SK-N-SH (cell line): ENCODE data around the gene PLS3. TPM values are rescaled to one million over a fixed set of nuclear protein-coding genes. Genes with fewer than 3 reads are reported as not detected.
A peak's percentile ranks its signal among the peaks of the same experiment; 100 is the strongest.

Experiments used
- CTCF ChIA-PET: fragments of 300-600, 350-600 bp; formaldehyde crosslinking; extraction: SDS; loops from one replicate; lab custom pipeline; 2021; lab: Yijun Ruan, JAX
- POLR2A ChIA-PET: fragments of 350-600 bp; sonication (Branson Sonifier 250); formaldehyde crosslinking; extraction: SDS; loops from one replicate; lab custom pipeline; 2020; ENCODE audit warnings: antibody characterized with exemption, inconsistent platforms; lab: Yijun Ruan, JAX
- DNase-seq: peaks from one replicate; pipeline ENCODE4 v3.0.0; 2012
- H2AFZ ChIP-seq: fragments of 200-600 bp; sonication (generic); 2 replicates; pipeline ENCODE4 v1.8.1; 2016; ENCODE audit warnings: antibody characterized with exemption, mild to moderate bottlenecking, low read depth
- H3F3A ChIP-seq: fragments of 200-600 bp; sonication (generic); replicated peaks from 2 replicates; pipeline ENCODE3; 2016; ENCODE audit warnings: antibody characterized with exemption, mild to moderate bottlenecking; ENCODE audit not compliant: insufficient read depth
- H3K27ac ChIP-seq, 2 experiments: fragments of 200-500 bp in 1 of 2; fragments of 200-600 bp in 1 of 2; sonication (Bioruptor generic) in 1 of 2; sonication (generic), shearing (Covaris generic) in 1 of 2; 2 replicates each; pipeline versions ENCODE4 v1.5.1 to v1.6.1; 2014 to 2016; ENCODE audit warnings: low read depth in 2 of 2, inconsistent platforms in 1 of 2, low read length in 1 of 2, mild to moderate bottlenecking in 1 of 2, mixed read lengths in 1 of 2
- H3K27me3 ChIP-seq: fragments of 200-600 bp; sonication (generic), shearing (Covaris generic); 2 replicates; pipeline ENCODE4 v1.6.1; 2016; ENCODE audit warnings: mixed run types; ENCODE audit not compliant: insufficient read depth
- H3K36me3 ChIP-seq, 2 experiments: fragments of 200-500 bp in 1 of 2; fragments of 200-600 bp in 1 of 2; sonication (Bioruptor generic) in 1 of 2; sonication (generic) in 1 of 2; replicated peaks in 1 of 2; 2 replicates each; pipeline versions ENCODE3 to v1.5.1; 2014 to 2016; ENCODE audit warnings: low read length in 1 of 2, mild to moderate bottlenecking in 1 of 2; ENCODE audit not compliant: insufficient read depth in 2 of 2, control insufficient read depth in 1 of 2
- H3K4me1 ChIP-seq, 2 experiments: fragments of 200-500 bp in 1 of 2; fragments of 200-600 bp in 1 of 2; sonication (Bioruptor generic) in 1 of 2; sonication (generic), shearing (Covaris generic) in 1 of 2; 2 replicates each; pipeline versions ENCODE4 v1.5.1 to v1.6.1; 2014 to 2016; ENCODE audit warnings: low read depth in 1 of 2, low read length in 1 of 2, mixed run types in 1 of 2; ENCODE audit not compliant: insufficient read depth in 2 of 2, control insufficient read depth in 1 of 2
- H3K4me2 ChIP-seq: fragments of 200-600 bp; sonication (generic), shearing (Covaris generic); 2 replicates; pipeline ENCODE4 v1.6.1; 2017; ENCODE audit warnings: mixed run types
- H3K4me3 ChIP-seq, 2 experiments: fragments of 200-500 bp in 1 of 2; fragments of 200-600 bp in 1 of 2; sonication (Bioruptor generic) in 1 of 2; sonication (generic), shearing (Covaris generic) in 1 of 2; 2 replicates each; pipeline versions ENCODE4 v1.5.1 to v1.8.1; 2014 to 2016; ENCODE audit warnings: low read depth in 2 of 2, inconsistent platforms in 1 of 2, low read length in 1 of 2, mild to moderate bottlenecking in 1 of 2, mixed read lengths in 1 of 2, moderate library complexity in 1 of 2
- H3K79me2 ChIP-seq: fragments of 200-600 bp; sonication (generic); 2 replicates; pipeline ENCODE4 v1.8.1; 2017; ENCODE audit warnings: mild to moderate bottlenecking; ENCODE audit not compliant: insufficient read depth
- H3K9ac ChIP-seq: fragments of 200-600 bp; sonication (generic); 2 replicates; pipeline ENCODE4 v1.6.1; 2017; ENCODE audit warnings: mixed run types
- H3K9me2 ChIP-seq: fragments of 200-600 bp; sonication (generic); 2 replicates; pipeline ENCODE4 v1.6.1; 2017; ENCODE audit warnings: mixed run types
- H3K9me3 ChIP-seq: fragments of 200-600 bp; sonication (generic); 2 replicates; pipeline ENCODE4 v1.6.1; 2017; ENCODE audit warnings: mixed run types, mild to moderate bottlenecking, moderate library complexity
- H4K20me1 ChIP-seq: fragments of 200-600 bp; sonication (generic); 2 replicates; pipeline ENCODE4 v1.6.1; 2017; ENCODE audit warnings: mild to moderate bottlenecking, mixed run types; ENCODE audit not compliant: insufficient read depth
- CHD2 ChIP-seq: fragments of 150-350 bp; IDR thresholded peaks from 2 replicates; pipeline ENCODE4 v1.6.1; 2018; ENCODE audit warnings: low read length; ENCODE audit not compliant: partially characterized antibody
- CTCF ChIP-seq: fragments of 200-600 bp; sonication (generic); IDR thresholded peaks from 2 replicates; pipeline ENCODE4 v1.6.1; 2017; ENCODE audit warnings: antibody characterized with exemption, mild to moderate bottlenecking, moderate library complexity
- ELF1 ChIP-seq: IDR thresholded peaks from 2 replicates; pipeline ENCODE4 v1.4.0; 2012
- EP300 ChIP-seq, 2 experiments: IDR thresholded peaks; 2 replicates each; pipeline versions ENCODE4 v1.4.0 to v1.6.1; 2012; ENCODE audit warnings: borderline replicate concordance in 1 of 2, low read depth in 1 of 2, low read length in 1 of 2
- GATA2 ChIP-seq: sonication (generic); formaldehyde crosslinking; IDR thresholded peaks from 2 replicates; pipeline ENCODE4 v1.5.0; 2020; ENCODE audit warnings: mild to moderate bottlenecking, missing genetic modification reagents
- JUND ChIP-seq: IDR thresholded peaks from 2 replicates; pipeline ENCODE4 v1.4.0; 2012
- MAX ChIP-seq: IDR thresholded peaks from 2 replicates; pipeline ENCODE4 v1.4.0; 2012; ENCODE audit warnings: low read depth
- MXI1 ChIP-seq: IDR thresholded peaks from 2 replicates; pipeline ENCODE4 v1.6.1; 2012; ENCODE audit warnings: mild to moderate bottlenecking, low read depth, low read length, improper control_type of control experiment
- POLR2AphosphoS5 ChIP-seq: IDR thresholded peaks from 2 replicates; pipeline ENCODE4 v1.6.1; 2012; ENCODE audit warnings: low read depth, low read length
- RAD21 ChIP-seq: IDR thresholded peaks from 2 replicates; pipeline ENCODE4 v1.6.1; 2012; ENCODE audit warnings: mild to moderate bottlenecking, low read length
- RCOR1 ChIP-seq: fragments of 150-350 bp; IDR thresholded peaks from 2 replicates; pipeline ENCODE4 v1.6.1; 2017; ENCODE audit warnings: antibody characterized with exemption, low read length
- RXRA ChIP-seq: IDR thresholded peaks from 2 replicates; pipeline ENCODE4 v1.4.0; 2012; ENCODE audit warnings: low read depth, mild to moderate bottlenecking, borderline replicate concordance
- SMC3 ChIP-seq: IDR thresholded peaks from 2 replicates; pipeline ENCODE4 v1.6.1; 2012; ENCODE audit warnings: low read depth, low read length, improper control_type of control experiment
- TCF12 ChIP-seq: IDR thresholded peaks from 2 replicates; pipeline ENCODE4 v1.4.0; 2012
- TEAD4 ChIP-seq: IDR thresholded peaks from 2 replicates; pipeline ENCODE4 v1.4.0; 2012; ENCODE audit warnings: mild to moderate bottlenecking, borderline replicate concordance; ENCODE audit not compliant: insufficient read depth
- USF2 ChIP-seq: fragments of 150-350 bp; IDR thresholded peaks from 2 replicates; pipeline ENCODE4 v1.6.1; 2017; ENCODE audit warnings: antibody characterized with exemption, low read length, low read depth, borderline replicate concordance
- YY1 ChIP-seq: IDR thresholded peaks from 2 replicates; pipeline ENCODE4 v1.4.0; 2012; ENCODE audit warnings: low read depth, mild to moderate bottlenecking
- WGBS: methylation state at CpG from one replicate; pipeline ENCODE4 v1.1.6; 2017; ENCODE audit warnings: low lambda C conversion rate; 5-methylcytosine and 5-hydroxymethylcytosine counted together
- polyA plus RNA-seq, 3 experiments: library from polyadenylated mRNA; depleted of rRNA; stranded (reverse); fragments of >200 nt; gene quantifications; 2 replicates each; pipeline ENCODE4 v1.2.3, GENCODE V29; 2012
- TF ChIP-seq, protein P1 (sequence below): IDR thresholded peaks from 2 replicates; pipeline ENCODE4; 2012

Gene PLS3
- polyA plus RNA-seq, 1 of the 3 experiments (the other 2 are of a cell fraction): 35.7 TPM

DNA sequence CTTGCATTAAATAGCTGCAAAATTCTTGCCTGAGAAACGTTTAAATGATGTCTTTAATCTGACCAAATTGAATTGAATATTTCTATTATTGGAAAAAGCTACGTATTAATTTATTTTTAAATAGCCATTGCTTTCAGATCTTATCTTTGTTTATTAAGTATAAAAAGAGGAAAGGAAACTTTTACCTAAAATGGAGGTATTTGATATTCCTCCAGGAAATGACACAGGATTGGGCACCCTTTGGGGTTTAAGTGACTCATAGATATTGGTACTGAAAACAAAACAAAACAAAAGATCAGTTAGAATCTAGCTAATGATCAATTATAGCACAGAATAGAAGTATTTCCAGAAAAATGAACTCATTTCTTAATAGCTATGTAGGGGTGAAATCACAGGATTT, 34.1 kb downstream of the PLS3 start:
- CTCF ChIA-PET: interaction anchor here (0.9 kb wide), 1 partner anchor 13 kb away, joined by 3 read pairs; no protein-coding TSS in a partner anchor
- Histone ChIP-seq H3K9ac (no peak overlapping the region), H3K36me3 (no peaks in the 10 kb centered on the region), H3K4me1 (peaks cover 0 to 12% of the 10 kb centered on the region in 2 experiments; a peak in 1 of 4 replicates), H3K79me2 (peaks cover 58% of the 10 kb centered on the region), H3F3A (no peaks in the 10 kb centered on the region), H3K9me2 (no peaks in the 10 kb centered on the region), H4K20me1 (no peaks in the 10 kb centered on the region), H2AFZ (no peak overlapping the region), H3K9me3 (no peaks in the 10 kb centered on the region), H3K4me2 (0 out of 2 replicates have a peak overlapping the region, but pooled peaks have one; percentile 31), H3K27ac (peak overlapping the region in 1 of 2 experiments; percentile 25; a peak in 1 of 4 replicates), H3K4me3 (no peak overlapping the region), H3K27me3 (no peaks in the 10 kb centered on the region; the same call in 1 of the 2 replicates)
- TF ChIP-seq TEAD4 (no peak), CTCF (no peak), JUND (no peak), MAX (no peak), SMC3 (no peak), GATA2 (CRISPR knock-in tag) (no peak), CHD2 (no peak), MXI1 (no peak), RXRA (no peak), YY1 (no peak), POLR2AphosphoS5 (no peak), TCF12 (no peak), ELF1 (no peak), RAD21 (no peak), EP300 (IDR thresholded peaks at IDR 0.05; ENCODE audit: borderline replicate concordance in 1 of 2, low read depth in 1 of 2, low read length in 1 of 2) (no peak)
- no peak for DNase-seq
- WGBS: 27% methylated on average over 2 of the region's 2 CpGs
- POLR2A ChIA-PET: no interaction called here

DNA sequence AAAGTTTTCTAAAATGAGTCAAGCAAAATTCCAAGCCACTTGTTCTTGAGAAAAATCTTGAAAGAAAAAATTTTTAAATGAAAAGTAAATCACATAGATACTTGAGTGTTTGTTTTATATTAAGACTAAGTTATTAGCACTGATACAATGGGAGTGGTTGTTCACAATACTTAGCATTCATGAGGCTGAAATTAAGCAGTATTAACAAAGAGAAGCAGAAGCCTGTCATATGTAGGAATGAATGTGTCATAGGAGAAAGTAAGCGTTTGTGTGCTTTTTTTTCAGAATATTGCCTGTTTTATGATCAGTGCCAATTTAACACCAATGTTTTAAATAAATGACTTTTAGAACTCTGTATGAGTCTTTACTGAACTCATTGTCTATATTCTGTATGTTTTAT, 37.6 kb downstream of the PLS3 start:
- no peak for DNase-seq
- Histone ChIP-seq H3K4me3 (no peak overlapping the region), H3F3A (no peaks in the 10 kb centered on the region), H3K9ac (no peak overlapping the region), H3K36me3 (peaks cover 0 to 4% of the 10 kb centered on the region in 2 experiments), H3K79me2 (peaks cover 67% of the 10 kb centered on the region), H3K27me3 (no peaks in the 10 kb centered on the region; the same call in 1 of the 2 replicates), H3K4me2 (no peak overlapping the region), H4K20me1 (no peaks in the 10 kb centered on the region), H3K9me3 (no peaks in the 10 kb centered on the region), H3K4me1 (peaks cover 0 to 9% of the 10 kb centered on the region in 2 experiments; a peak in 1 of 4 replicates), H2AFZ (no peak overlapping the region), H3K9me2 (no peaks in the 10 kb centered on the region), H3K27ac (no peak overlapping the region)
- ChIA-PET CTCF (interaction anchor here (0.9 kb wide), 1 partner anchor 14 kb away, joined by 3 read pairs; no protein-coding TSS in a partner anchor), POLR2A (no interaction called here)
- 42% methylated on average over 1 of the region's 1 CpG for WGBS
- TF ChIP-seq, protein P1, sequence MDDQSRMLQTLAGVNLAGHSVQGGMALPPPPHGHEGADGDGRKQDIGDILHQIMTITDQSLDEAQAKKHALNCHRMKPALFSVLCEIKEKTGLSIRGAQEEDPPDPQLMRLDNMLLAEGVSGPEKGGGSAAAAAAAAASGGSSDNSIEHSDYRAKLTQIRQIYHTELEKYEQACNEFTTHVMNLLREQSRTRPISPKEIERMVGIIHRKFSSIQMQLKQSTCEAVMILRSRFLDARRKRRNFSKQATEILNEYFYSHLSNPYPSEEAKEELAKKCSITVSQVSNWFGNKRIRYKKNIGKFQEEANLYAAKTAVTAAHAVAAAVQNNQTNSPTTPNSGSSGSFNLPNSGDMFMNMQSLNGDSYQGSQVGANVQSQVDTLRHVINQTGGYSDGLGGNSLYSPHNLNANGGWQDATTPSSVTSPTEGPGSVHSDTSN: no peak
- no peak for TF ChIP-seq CTCF
- no peak for TF ChIP-seq EP300 (IDR thresholded peaks at IDR 0.05; ENCODE audit: borderline replicate concordance in 1 of 2, low read depth in 1 of 2, low read length in 1 of 2)
- TF ChIP-seq RCOR1: no peak
- TF ChIP-seq YY1: no peak
- TF ChIP-seq CHD2: no peak
- no peak for TF ChIP-seq TEAD4
- TF ChIP-seq USF2: no peak
- TF ChIP-seq TCF12: no peak
- TF ChIP-seq MAX: no peak
